Stimulated activated CD4-positive, alpha-beta T cell treated with anti-CD3 and anti-CD28 coated beads, TNF-alpha, amount 100 ng/mL, for 1 hour (primary cell): Measurements from ENCODE around the gene COL4A6.

Source experiments
- DNase-seq, 3 donors: peaks; one replicate each; pipeline ENCODE4 v3.0.0-alpha.2; 2020; ENCODE audit warnings: low read depth in 3 of 3, low spot score in 1 of 3

Gene COL4A6

GRCh38 chrX:108331126-108331909 lies 106.9 kb downstream of the COL4A6 start:
- no peak for DNase-seq

DNA sequence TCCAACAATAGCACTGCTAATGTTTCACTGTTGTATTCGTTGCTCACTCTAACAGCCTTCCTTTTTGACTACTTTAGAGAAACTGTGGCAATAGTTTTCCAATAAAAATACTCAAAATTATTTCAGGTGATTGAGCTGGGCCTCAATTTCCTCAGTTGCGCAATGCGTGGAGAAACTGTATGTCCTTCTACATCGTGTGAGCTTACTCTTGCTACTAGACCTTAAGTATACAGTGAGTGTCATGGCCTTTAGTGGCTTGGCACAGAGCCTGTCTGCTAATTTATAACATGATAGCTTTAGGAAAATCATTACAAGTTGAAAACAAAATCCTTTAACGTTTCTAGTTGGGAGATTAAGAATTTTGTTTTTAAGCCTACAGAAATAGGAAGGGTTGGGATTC lies 114.5 kb downstream of the COL4A6 start:
- no peak for DNase-seq

DNA sequence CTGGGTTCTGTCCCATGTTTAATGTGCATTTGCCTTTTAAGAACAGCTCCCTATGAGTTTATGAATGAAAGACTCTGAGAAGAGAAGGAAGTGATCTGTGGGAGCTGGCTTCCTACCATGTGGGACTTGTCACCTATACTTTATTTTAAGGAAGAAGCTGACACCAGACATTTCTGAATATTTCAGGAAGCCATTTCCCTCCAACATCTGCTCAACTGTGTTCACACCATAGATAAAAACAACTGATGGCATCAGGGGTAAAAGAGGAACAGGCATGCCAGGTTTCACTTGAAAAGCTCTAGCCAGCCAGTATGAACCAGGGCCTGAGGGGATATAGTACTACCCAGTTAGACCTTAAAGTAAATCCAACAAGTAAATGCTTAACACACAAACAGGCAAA lies 116.0 kb downstream of the COL4A6 start:
- DNase-seq: no peak

- DNase-seq: no peak
Measured at GRCh38 chrX:108316456-108316855, 121.8 kb downstream of the COL4A6 start.

DNA sequence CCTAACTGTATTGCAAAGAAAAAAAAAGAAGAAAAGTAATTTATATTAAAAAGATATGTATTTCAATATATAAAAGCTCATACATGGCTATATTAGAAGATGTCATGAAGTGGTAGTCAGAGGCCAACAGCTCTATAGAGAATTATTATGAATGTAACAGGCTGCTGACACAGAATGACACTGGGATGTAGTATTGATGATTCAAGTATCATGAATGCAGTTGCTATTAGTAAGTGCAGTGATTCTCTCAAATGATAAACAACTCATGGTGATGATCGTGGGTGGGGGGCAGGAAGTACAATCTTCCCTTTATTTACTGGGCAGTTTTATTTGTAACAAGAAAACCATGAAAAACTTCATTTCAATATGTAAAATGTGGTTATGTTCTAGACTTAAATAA lies 124.6 kb downstream of the COL4A6 start:
- DNase-seq: no peak

GRCh38 chrX:108312957-108313356 lies 125.3 kb downstream of the COL4A6 start:
- DNase-seq: no peak

DNA sequence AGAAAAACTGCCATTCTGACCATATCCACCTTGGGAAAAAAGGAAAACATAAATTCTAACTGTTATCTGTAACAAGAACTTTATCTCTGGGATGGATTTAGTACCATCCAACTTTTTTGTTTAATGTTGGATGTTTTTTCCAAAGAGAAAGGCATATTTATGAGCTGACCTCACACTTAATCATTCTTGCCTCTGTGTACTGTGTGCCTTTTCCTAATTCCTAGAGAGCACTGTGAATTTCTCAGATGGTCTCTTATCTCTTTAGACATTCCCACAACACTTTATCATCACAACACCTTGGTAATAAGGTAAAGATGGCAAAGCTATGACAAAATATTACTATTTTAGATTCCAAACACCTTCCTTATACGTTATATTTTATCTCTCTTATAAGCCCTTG lies 126.2 kb downstream of the COL4A6 start:
- DNase-seq: no peak

DNA sequence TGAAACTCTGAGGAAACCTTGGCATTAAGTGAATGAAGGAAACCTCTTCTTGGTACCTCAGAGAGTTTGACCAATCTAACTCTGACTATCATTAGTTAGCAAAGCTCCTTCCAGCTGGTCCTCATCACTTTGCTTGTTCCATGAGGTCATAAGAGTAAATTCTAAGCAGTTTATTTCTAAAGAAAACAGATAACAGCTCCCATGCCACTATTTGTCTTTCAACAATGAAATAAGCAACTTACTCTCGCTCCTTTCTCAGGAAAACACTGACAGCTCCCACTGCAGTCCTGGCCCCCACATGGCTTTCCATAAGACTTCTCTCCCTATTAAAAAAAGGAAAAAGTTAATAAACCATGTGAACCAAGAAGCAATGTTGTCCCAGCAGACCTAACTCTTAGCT lies 127.7 kb downstream of the COL4A6 start:
- DNase-seq: no peak

DNA sequence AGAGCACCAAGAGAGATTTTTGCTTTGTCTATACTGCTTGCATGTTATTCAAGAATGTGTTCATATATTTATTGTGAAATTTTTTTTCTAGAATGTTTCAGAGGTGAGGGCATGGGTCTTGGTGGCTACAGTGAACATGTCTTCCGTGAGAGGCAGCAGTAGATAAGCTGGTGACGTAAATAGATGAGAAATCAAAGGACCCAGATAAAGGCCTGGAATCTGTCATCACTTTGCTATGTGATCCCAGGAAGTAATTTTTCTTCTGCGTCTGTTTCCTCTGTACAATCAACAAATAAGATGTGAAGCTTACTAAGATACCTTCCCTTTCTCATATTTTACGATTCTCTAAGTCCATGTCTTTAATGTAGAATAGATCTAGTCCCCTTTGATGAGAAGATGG lies 129.1 kb downstream of the COL4A6 start:
- DNase-seq: no peak

GRCh38 chrX:108307132-108308085 lies 130.8 kb downstream of the COL4A6 start:
- DNase-seq: no peak

DNA sequence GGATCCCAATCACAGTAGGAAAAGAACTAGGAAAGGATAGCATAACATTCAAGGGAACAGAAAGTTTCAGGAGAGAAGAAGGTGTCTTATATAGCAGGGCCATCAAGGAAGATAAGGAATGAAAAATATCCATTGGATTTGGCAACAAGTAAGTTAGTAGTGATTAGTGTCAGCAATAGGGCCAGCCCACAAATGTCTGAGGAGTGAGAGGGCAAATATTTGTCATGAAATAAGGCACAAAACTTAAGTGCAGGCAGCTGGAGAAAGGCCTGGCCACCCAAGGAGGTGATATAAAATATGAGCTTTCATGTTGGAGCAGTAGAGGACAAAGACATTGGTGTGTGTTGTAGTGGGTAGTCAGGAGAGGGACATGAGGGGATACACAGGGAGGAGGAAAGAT lies 132.1 kb downstream of the COL4A6 start:
- DNase-seq: no peak

- no peak for DNase-seq
Measured at GRCh38 chrX:108304757-108305156, 133.5 kb downstream of the COL4A6 start.

GRCh38 chrX:108304210-108304609 lies 134.0 kb downstream of the COL4A6 start:
- DNase-seq: no peak

GRCh38 chrX:108303682-108304081 lies 134.5 kb downstream of the COL4A6 start:
- no peak for DNase-seq

GRCh38 chrX:108299704-108300103 lies 138.5 kb downstream of the COL4A6 start:
- DNase-seq: no peak

- no peak for DNase-seq
Measured at GRCh38 chrX:108299101-108299591, 139.1 kb downstream of the COL4A6 start.

- no peak for DNase-seq
Measured at GRCh38 chrX:108298165-108298602, 140.0 kb downstream of the COL4A6 start.

DNA sequence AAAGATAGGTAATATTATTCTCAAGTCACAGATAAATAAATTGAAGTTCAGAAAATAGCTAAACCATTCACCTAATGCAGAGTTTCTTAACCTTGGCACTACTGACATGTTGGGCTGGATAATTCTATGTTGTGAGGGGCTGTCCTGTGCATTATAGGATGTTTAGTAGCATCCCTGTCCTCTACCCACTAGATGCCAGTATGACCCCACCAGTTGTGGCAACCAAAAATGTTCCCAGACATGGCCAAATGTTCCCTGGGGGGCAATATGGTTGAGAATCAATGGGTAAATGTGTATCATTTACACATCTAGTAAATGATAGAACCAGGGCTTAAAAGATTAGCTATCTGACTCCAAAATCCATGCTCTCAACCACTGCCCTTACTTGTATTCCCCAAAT lies 140.9 kb downstream of the COL4A6 start:
- no peak for DNase-seq

DNA sequence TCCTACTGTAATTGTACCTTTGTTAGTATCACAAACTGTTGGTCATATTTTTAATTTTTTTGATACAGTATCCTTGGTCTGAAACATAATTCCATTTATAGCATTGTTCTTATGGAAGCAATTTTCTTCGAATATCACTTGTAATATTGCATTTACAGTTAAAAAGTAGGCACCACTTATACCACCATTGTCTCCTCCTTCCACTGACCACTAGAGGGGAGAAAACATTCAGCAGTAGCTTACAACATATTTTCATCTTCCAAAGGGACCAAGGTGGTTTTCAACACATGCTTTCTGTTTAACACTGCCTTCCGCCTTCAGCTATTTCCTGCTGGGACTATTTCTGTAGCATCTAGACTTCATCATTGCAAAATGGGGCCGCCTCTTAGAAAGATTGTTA lies 146.2 kb downstream of the COL4A6 start:
- DNase-seq: no peak

GRCh38 chrX:108285918-108286317 lies 152.3 kb downstream of the COL4A6 start:
- no peak for DNase-seq

DNA sequence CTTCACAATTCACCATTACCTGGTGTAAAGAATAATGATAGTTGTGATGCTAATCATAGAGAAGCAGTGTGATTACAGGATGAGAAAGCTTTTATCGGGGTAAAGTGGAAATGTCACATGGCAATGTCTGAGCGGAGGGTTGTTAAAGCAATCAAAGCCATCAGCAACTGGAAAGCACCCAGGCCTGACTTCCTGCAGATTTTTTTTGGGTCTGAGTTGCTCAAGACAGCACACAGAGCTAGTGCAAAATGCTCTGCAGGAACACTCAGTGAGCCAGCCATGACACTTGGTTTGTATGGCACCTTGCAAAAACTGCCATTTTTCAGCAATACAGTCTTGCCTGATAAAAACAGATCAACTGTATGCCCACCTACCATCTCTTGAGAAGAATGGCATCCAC lies 152.9 kb downstream of the COL4A6 start:
- DNase-seq: no peak

GRCh38 chrX:108275732-108276131 lies 162.5 kb downstream of the COL4A6 start:
- DNase-seq: no peak
